ENCODE measurements around the gene DUSP23.

Gene DUSP23

DNA sequence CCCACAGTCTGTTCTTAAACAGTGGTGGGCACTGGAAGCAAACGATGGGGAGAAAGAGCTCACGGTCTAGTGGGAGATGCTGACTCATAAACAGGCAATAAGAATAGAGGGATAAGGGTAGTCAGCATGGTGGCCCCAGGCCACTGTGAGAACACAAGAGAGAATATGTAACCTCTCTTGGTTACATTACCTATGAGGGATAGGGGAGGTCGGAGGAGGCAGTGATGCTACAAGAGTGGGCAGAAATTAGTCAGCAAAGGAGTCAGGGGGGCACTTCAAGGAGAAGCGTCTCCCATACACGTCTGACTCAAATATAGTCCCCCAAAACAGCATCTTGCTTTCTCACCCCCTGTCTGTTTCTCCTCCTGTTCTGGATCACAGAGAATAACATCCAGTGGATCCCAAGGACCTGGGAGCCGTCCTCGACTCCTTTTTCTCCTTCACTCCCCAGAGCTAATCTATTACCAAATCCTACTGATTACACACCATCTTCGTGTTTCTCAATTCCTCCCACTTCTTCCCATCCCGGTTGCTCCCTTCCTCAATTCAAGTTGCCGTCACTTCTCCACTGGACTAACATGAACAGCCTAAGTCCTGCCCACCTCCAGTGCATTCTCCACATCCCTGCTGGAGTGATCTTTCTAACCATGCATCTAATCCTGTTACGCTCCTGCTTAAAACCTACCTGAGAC is 48.0 kb downstream of the DUSP23 start:
- DNase-seq = no peak

DNA sequence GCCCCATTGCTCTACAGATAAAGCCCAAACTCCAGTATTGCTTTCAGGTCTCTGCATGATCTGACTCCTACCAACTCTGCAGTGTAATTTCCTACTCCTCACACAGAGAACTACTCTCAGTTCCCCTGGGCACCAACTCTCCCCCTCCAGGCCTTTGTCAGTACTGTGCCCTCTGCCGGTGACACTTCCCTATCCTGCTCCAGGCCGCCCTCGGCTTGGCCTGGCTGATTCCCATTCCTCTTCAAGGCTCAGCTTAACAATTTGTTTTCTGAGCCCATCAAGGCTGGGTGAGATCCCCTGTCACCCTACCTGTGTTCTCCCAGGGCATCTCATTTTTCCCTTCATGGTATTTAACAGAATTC is 48.5 kb downstream of the DUSP23 start:
- no peak for DNase-seq

DNA sequence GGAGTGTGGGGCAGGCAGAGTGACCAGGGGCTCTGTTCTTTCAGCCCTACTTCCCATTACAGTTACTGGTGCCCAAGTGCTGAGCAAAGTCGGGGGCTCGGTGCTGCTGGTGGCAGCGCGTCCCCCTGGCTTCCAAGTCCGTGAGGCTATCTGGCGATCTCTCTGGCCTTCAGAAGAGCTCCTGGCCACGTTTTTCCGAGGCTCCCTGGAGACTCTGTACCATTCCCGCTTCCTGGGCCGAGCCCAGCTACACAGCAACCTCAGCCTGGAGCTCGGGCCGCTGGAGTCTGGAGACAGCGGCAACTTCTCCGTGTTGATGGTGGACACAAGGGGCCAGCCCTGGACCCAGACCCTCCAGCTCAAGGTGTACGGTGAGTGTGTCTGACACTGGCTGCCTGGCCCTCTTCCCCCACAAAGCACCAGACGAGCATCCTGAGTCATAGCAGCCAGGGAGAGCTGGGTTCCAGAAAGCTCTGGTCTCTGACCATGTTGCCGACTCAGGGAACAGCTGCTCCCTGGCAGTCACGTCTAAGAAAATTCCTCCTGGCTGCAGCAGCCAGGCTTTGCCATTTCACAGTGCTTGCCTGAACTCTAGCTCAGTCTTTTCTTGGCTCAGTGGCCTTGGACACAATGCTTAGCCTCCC is 49.2 kb downstream of the DUSP23 start:
- no peak for DNase-seq

DNA sequence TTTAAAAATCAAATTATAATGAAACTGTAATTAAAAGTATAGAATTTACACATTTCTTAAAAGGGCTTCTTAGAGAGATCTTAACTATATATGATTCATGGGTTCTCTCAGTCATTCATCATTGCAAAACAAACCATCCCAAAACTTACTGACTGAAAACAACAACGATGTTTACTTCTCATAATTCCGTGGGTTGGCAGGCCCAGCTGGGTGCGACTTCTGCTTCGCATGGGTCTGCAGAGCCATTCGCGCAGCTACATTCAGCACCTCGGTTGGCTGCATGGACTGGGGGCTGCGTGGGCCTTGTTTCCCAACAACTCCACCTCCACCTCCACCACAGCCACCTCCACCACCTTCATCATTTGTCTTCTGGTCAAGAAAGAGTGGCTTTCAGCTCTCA is 50.0 kb downstream of the DUSP23 start:
- DNase-seq = no peak

GRCh38 chr1:159831412-159832141 is 50.8 kb downstream of the DUSP23 start:
- DNase-seq = no peak
